HUES6 (cell line): ENCODE measurements around the gene XPO6.
A peak's percentile ranks its signal among the peaks of the same experiment; 100 is the strongest.

Experiments
- H3K27ac ChIP-seq: 2 replicates; pipeline ENCODE4 v1.7.0; 2013; ENCODE audit warnings: low read depth, mild to moderate bottlenecking, low read length, inconsistent platforms
- H3K27me3 ChIP-seq: 2 replicates; pipeline ENCODE4 v1.6.1; 2013; ENCODE audit warnings: low read length; ENCODE audit not compliant: control insufficient read depth, insufficient read depth
- H3K36me3 ChIP-seq: 2 replicates; pipeline ENCODE4 v1.6.1; 2013; ENCODE audit warnings: low read length; ENCODE audit not compliant: control insufficient read depth, insufficient read depth
- H3K4me1 ChIP-seq: 2 replicates; pipeline ENCODE4 v1.6.1; 2013; ENCODE audit warnings: low read length; ENCODE audit not compliant: control insufficient read depth, insufficient read depth
- H3K4me3 ChIP-seq: 2 replicates; pipeline ENCODE4 v1.5.1; 2013; ENCODE audit warnings: low read depth, low read length
- H3K9ac ChIP-seq: one replicate; pipeline ENCODE4 v1.6.1; 2013; ENCODE audit warnings: mild to moderate bottlenecking, low read length
- H3K9me3 ChIP-seq: 2 replicates; pipeline ENCODE4 v1.6.1; 2013; ENCODE audit warnings: low read depth, low read length; ENCODE audit not compliant: control insufficient read depth, insufficient read depth

XPO6 gene

DNA sequence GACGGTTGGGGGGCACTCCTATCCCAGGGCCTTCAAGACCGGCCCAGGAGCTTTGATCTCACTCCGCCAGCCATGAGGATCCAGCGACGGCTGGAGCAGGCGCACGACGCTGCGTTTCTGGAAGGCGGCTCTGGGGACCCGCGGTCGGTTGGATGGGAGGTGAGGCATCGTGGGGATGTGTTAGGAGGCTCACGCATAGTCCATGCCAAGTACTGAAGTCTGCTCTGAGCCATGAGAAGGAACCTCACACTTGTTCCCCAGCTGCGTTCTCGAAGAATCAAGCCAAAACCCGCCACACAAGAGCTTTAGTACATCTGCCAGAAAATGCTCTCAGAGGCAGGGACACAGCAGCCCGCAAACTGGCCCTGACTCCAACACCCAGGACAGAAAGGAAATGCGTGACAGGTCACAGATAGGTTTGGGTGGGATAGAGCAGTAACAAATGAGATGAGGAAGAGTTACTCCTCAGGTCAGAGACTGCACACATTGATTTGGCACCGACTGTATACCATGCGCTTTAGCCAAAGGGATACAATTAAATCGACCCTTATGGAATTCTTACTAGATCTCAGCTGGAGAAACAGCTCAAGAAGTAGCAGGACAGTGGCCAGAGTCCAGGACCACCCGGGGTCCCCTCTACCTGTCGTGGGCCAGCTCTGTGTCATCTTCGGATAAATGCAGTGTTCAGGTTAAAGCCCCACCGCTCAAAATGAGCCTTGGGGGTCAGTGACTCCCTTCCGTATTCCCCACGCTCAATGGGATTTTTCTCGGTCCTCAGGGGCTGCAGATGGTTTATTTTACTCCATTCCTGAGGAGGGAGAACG lies 141.6 kb downstream of the XPO6 start:
- Histone ChIP-seq H3K9ac (no peak overlapping the region), H3K36me3 (no peaks in the 10 kb centered on the region), H3K27me3 (peaks cover 16% of the 10 kb centered on the region), H3K4me1 (no peaks in the 10 kb centered on the region), H3K9me3 (no peaks in the 10 kb centered on the region), H3K27ac (no peak overlapping the region), H3K4me3 (no peak overlapping the region)

- H3K27me3 ChIP-seq: peaks cover 28% of the 10 kb centered on the region
- no peaks in the 10 kb centered on the region for H3K4me1 ChIP-seq
Measured at GRCh38 chr16:28068976-28069375, 142.8 kb downstream of the XPO6 start.

DNA sequence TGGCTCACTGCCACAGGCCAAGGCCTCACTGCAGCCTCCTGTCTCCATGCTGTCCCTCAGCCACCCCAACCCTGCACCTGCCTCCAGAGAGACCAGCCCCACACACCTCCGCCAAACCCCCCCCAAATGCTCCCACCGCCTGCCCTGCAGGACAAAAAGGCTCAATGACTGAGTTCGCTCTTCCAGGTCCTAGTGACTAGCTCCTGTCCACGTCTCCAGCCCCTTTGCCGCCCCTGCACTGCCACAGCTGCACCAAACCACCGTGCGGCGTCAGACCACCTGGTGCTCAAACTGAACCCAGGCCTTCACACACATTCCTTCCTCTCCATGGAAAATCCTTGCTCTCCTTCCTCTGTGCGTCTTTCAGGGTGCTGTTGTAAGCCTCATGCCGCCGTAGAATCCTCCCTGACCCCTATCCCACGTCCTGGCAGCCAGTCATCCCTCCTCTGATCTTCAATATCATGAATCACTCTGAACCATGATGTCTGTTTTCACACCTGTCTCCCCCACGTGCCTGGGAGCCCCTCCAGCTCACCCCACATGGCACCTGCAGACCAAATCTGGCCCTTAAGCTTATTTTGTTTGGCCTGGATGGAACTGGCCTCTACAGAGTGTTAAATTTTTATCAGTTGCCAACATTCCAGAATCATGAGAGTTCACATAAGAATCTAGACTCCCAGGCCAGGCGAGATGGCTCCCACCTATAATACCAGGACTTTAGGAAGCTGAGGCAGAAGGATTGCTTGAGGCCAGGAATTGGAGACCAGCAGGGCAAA lies 144.0 kb downstream of the XPO6 start:
- peaks cover 39% of the 10 kb centered on the region for H3K27me3 ChIP-seq

More at GRCh38 chr16:28068976-28069375, 142.8 kb downstream of the XPO6 start:
- no peaks in the 10 kb centered on the region for H3K36me3 ChIP-seq
- no peak overlapping the region for H3K9ac ChIP-seq
- no peak overlapping the region for H3K4me3 ChIP-seq
- H3K9me3 ChIP-seq: no peaks in the 10 kb centered on the region
- no peak overlapping the region for H3K27ac ChIP-seq

DNA sequence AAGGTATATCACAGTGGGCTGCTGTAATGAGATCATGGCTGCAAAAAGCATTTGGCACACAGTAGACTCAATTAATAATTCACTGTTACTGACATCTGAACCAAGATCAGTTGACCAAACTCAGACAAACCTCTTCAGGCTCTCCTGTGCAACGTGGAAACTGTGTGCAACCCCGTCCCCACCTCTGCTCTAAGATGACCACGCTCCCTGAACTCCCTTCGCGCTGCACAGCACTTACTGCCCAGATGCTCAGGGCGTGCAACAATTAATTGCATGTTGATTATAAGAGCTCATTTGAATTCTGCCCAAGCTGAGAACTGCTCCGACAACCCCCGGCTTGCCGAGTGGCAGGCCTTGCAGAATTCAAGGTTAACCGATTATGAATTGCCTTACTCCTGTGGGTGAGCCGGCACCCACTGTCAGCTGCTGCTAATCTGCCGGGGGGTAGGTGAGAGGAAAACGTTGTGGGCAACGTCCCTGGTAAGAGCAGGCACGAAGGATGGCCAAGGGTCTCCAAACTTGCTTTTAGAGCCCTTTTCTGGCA lies 147.0 kb downstream of the XPO6 start:
- Histone ChIP-seq H3K36me3 (no peaks in the 10 kb centered on the region), H3K9me3 (no peaks in the 10 kb centered on the region), H3K27ac (no peak overlapping the region), H3K4me3 (no peak overlapping the region), H3K4me1 (no peaks in the 10 kb centered on the region), H3K27me3 (peaks cover 69% of the 10 kb centered on the region), H3K9ac (no peak overlapping the region)

More for the DNA sequence above, 144.0 kb downstream of the XPO6 start:
- no peak overlapping the region for H3K27ac ChIP-seq
- no peaks in the 10 kb centered on the region for H3K9me3 ChIP-seq
- no peaks in the 10 kb centered on the region for H3K4me1 ChIP-seq
- no peaks in the 10 kb centered on the region for H3K36me3 ChIP-seq
- no peak overlapping the region for H3K4me3 ChIP-seq
- H3K9ac ChIP-seq: no peak overlapping the region

- Histone ChIP-seq H3K9ac (no peak overlapping the region), H3K4me1 (no peaks in the 10 kb centered on the region), H3K27ac (no peak overlapping the region), H3K4me3 (peak overlapping the region; percentile 43; the same call in 1 of the 2 replicates), H3K36me3 (no peaks in the 10 kb centered on the region), H3K9me3 (no peaks in the 10 kb centered on the region), H3K27me3 (peaks cover 75% of the 10 kb centered on the region)
Measured at GRCh38 chr16:28064150-28064549, 147.6 kb downstream of the XPO6 start.

- no peak within 1 kb of the TSS for H3K27ac ChIP-seq
- H3K27me3 ChIP-seq: peaks cover 80% of the 10 kb centered on the region
- H3K4me3 ChIP-seq: peak within 1 kb of the TSS; percentile 58
- H3K9ac ChIP-seq: no peak within 1 kb of the TSS
- H3K4me1 ChIP-seq: no peaks in the 10 kb centered on the region
- no peaks in the 10 kb centered on the region for H3K9me3 ChIP-seq
- no peaks in the 10 kb centered on the region for H3K36me3 ChIP-seq
Measured at GRCh38 chr16:28063591-28064061, 148.1 kb downstream of the XPO6 start, which contains the start of gene GSG1L. TSS of gene GSG1L (minus strand) at chr16:28063714. CDS start at chr16:28063424, 290 bp downstream.

GRCh38 chr16:28062847-28063521 lies 148.8 kb downstream of the XPO6 start:
- peak overlapping the region; percentile 58 for H3K4me3 ChIP-seq
- H3K27ac ChIP-seq: no peak overlapping the region
- peaks cover 87% of the 10 kb centered on the region for H3K27me3 ChIP-seq

GRCh38 chr16:28062261-28062846 lies 149.4 kb downstream of the XPO6 start:
- Histone ChIP-seq H3K36me3 (no peaks in the 10 kb centered on the region), H3K9me3 (no peaks in the 10 kb centered on the region), H3K4me3 (peak overlapping the region; percentile 58), H3K27me3 (peaks cover 87% of the 10 kb centered on the region), H3K9ac (no peak overlapping the region), H3K4me1 (no peaks in the 10 kb centered on the region), H3K27ac (no peak overlapping the region)

More at GRCh38 chr16:28062847-28063521, 148.8 kb downstream of the XPO6 start:
- H3K36me3 ChIP-seq: no peaks in the 10 kb centered on the region
- H3K9ac ChIP-seq: no peak overlapping the region
- H3K9me3 ChIP-seq: no peaks in the 10 kb centered on the region
- no peaks in the 10 kb centered on the region for H3K4me1 ChIP-seq

GRCh38 chr16:28061352-28062101 lies 150.2 kb downstream of the XPO6 start:
- Histone ChIP-seq H3K9ac (no peak overlapping the region), H3K36me3 (no peaks in the 10 kb centered on the region), H3K27ac (no peak overlapping the region), H3K4me1 (no peaks in the 10 kb centered on the region), H3K4me3 (no peak overlapping the region), H3K27me3 (peaks cover 83% of the 10 kb centered on the region), H3K9me3 (no peaks in the 10 kb centered on the region)
